SH-SY5Y (cell line): ENCODE results near the gene DCP2.

Experiments
- GATA2 ChIP-seq: IDR thresholded peaks from 2 replicates; pipeline ENCODE4 v1.6.1; 2011; ENCODE audit warnings: mild to moderate bottlenecking, low read depth, low read length
- GATA3 ChIP-seq: IDR thresholded peaks from 2 replicates; pipeline ENCODE4 v1.6.1; 2011; ENCODE audit warnings: low read depth, mild to moderate bottlenecking, low read length, moderate library complexity

GRCh38 chr5:112957036-112957808 lies 19.4 kb upstream of the DCP2 start:
- TF ChIP-seq GATA3 (no peak), GATA2 (no peak)
